NCI-H446 (cell line): Measurements from ENCODE around the gene CD68.
A peak's percentile ranks its signal among the peaks of the same experiment; 100 is the strongest.
"Not testable (repeated sequence)": the region's sequence is repeated elsewhere in the genome, so short reads cannot be mapped to it uniquely, and the experiment has no call there.

Source experiments
- DNase-seq, 2 experiments: peaks; one replicate each; lab custom pipeline; 2025; lab: John Stamatoyannopoulos, UW

CD68 gene

GRCh38 chr17:7613769-7614424 lies 34.5 kb downstream of the CD68 start:
- DNase-seq = no peak

GRCh38 chr17:7614425-7615264 lies 35.2 kb downstream of the CD68 start, which contains the start of gene FXR2:
Gene FXR2, minus strand, starts transcription at chr17:7614897. Its CDS starts 365 bp downstream, at chr17:7614532.
- DNase-seq = peak; percentile 99

GRCh38 chr17:7615265-7615747 lies 35.9 kb downstream of the CD68 start:
- DNase-seq = no peak

GRCh38 chr17:7618608-7619007 lies 39.2 kb downstream of the CD68 start:
- no peak for DNase-seq

- DNase-seq = no peak
Measured at GRCh38 chr17:7620835-7621234, 41.4 kb downstream of the CD68 start.

- no peak for DNase-seq
Measured at GRCh38 chr17:7623661-7624060, 44.2 kb downstream of the CD68 start.

GRCh38 chr17:7625749-7626148 lies 46.3 kb downstream of the CD68 start:
- DNase-seq = not testable (repeated sequence)

- no peak for DNase-seq
Measured at GRCh38 chr17:7626307-7626706, 46.9 kb downstream of the CD68 start.

- no peak for DNase-seq
Measured at GRCh38 chr17:7626956-7627249, 47.5 kb downstream of the CD68 start.

- peak; percentile 82 to 91 for DNase-seq
Measured at GRCh38 chr17:7627250-7628121, 48.0 kb downstream of the CD68 start, which contains the start of gene SAT2. Gene SAT2, minus strand, starts transcription at chr17:7627821. Its CDS starts 186 bp downstream, at chr17:7627635.

GRCh38 chr17:7629939-7630571 lies 50.6 kb downstream of the CD68 start, which contains the start of gene SHBG:
Gene SHBG, plus strand, starts transcription at chr17:7630135. Its CDS starts 38 bp downstream, at chr17:7630173.
- no peak for DNase-seq
